ENCODE data around the gene MORN1.

Gene MORN1

GRCh38 chr1:2350911-2351655, 40.3 kb downstream of the MORN1 start:
- H3K9me3 Mint-ChIP-seq = no peaks in the 10 kb centered on the region
- no peaks in the 10 kb centered on the region for H3K36me3 Mint-ChIP-seq (ENCODE audit: low read depth)
- no peaks in the 10 kb centered on the region for H3K27me3 Mint-ChIP-seq
- H3K27ac Mint-ChIP-seq = no peak overlapping the region
- no peak overlapping the region for H3K4me3 Mint-ChIP-seq
- no peaks in the 10 kb centered on the region for H3K4me1 Mint-ChIP-seq (ENCODE audit: low read depth)

- H3K36me3 Mint-ChIP-seq (ENCODE audit: low read depth) = no peaks in the 10 kb centered on the region
- H3K4me3 Mint-ChIP-seq = no peak overlapping the region
- no peaks in the 10 kb centered on the region for H3K27me3 Mint-ChIP-seq
- H3K4me1 Mint-ChIP-seq (ENCODE audit: low read depth) = no peaks in the 10 kb centered on the region
- H3K9me3 Mint-ChIP-seq = no peaks in the 10 kb centered on the region
- H3K27ac Mint-ChIP-seq = no peak overlapping the region
Measured at GRCh38 chr1:2350501-2350900, 40.9 kb downstream of the MORN1 start.

- Mint-ChIP-seq H3K9me3 (no peaks in the 10 kb centered on the region), H3K4me1 (ENCODE audit: low read depth) (no peaks in the 10 kb centered on the region), H3K36me3 (ENCODE audit: low read depth) (no peaks in the 10 kb centered on the region), H3K27ac (no peak overlapping the region), H3K4me3 (no peak overlapping the region), H3K27me3 (no peaks in the 10 kb centered on the region)
Measured at GRCh38 chr1:2349806-2350205, 41.5 kb downstream of the MORN1 start.

GRCh38 chr1:2348346-2349325, 42.7 kb downstream of the MORN1 start:
- Mint-ChIP-seq H3K27ac (no peak overlapping the region), H3K27me3 (no peaks in the 10 kb centered on the region), H3K4me1 (ENCODE audit: low read depth) (no peaks in the 10 kb centered on the region), H3K4me3 (no peak overlapping the region), H3K36me3 (ENCODE audit: low read depth) (no peaks in the 10 kb centered on the region), H3K9me3 (no peaks in the 10 kb centered on the region)

GRCh38 chr1:2347896-2348295, 43.5 kb downstream of the MORN1 start:
- Mint-ChIP-seq H3K9me3 (no peaks in the 10 kb centered on the region), H3K27me3 (no peaks in the 10 kb centered on the region), H3K4me3 (no peak overlapping the region), H3K4me1 (ENCODE audit: low read depth) (no peaks in the 10 kb centered on the region), H3K27ac (no peak overlapping the region), H3K36me3 (ENCODE audit: low read depth) (no peaks in the 10 kb centered on the region)

GRCh38 chr1:2347409-2347785, 44.0 kb downstream of the MORN1 start:
- Mint-ChIP-seq H3K36me3 (ENCODE audit: low read depth) (no peaks in the 10 kb centered on the region), H3K4me1 (ENCODE audit: low read depth) (no peaks in the 10 kb centered on the region), H3K27ac (no peak overlapping the region), H3K4me3 (no peak overlapping the region), H3K27me3 (no peaks in the 10 kb centered on the region), H3K9me3 (no peaks in the 10 kb centered on the region)

- Mint-ChIP-seq H3K4me1 (ENCODE audit: low read depth) (no peaks in the 10 kb centered on the region), H3K9me3 (no peaks in the 10 kb centered on the region), H3K27ac (no peak overlapping the region), H3K27me3 (no peaks in the 10 kb centered on the region), H3K4me3 (no peak overlapping the region), H3K36me3 (ENCODE audit: low read depth) (no peaks in the 10 kb centered on the region)
Measured at GRCh38 chr1:2346691-2347408, 44.5 kb downstream of the MORN1 start.

- no peaks in the 10 kb centered on the region for H3K9me3 Mint-ChIP-seq
- H3K27ac Mint-ChIP-seq = no peak overlapping the region
- H3K27me3 Mint-ChIP-seq = no peaks in the 10 kb centered on the region
- H3K36me3 Mint-ChIP-seq (ENCODE audit: low read depth) = no peaks in the 10 kb centered on the region
- no peaks in the 10 kb centered on the region for H3K4me1 Mint-ChIP-seq (ENCODE audit: low read depth)
- H3K4me3 Mint-ChIP-seq = no peak overlapping the region
Measured at GRCh38 chr1:2345297-2346075, 45.9 kb downstream of the MORN1 start.

- Mint-ChIP-seq H3K9me3 (no peaks in the 10 kb centered on the region), H3K4me3 (no peak overlapping the region), H3K36me3 (ENCODE audit: low read depth) (no peaks in the 10 kb centered on the region), H3K27me3 (no peaks in the 10 kb centered on the region), H3K27ac (no peak overlapping the region), H3K4me1 (ENCODE audit: low read depth) (no peaks in the 10 kb centered on the region)
Measured at GRCh38 chr1:2344744-2345296, 46.5 kb downstream of the MORN1 start.

GRCh38 chr1:2344121-2344681, 47.2 kb downstream of the MORN1 start:
- no peaks in the 10 kb centered on the region for H3K4me1 Mint-ChIP-seq (ENCODE audit: low read depth)
- H3K27ac Mint-ChIP-seq = no peak overlapping the region
- H3K36me3 Mint-ChIP-seq (ENCODE audit: low read depth) = no peaks in the 10 kb centered on the region
- no peak overlapping the region for H3K4me3 Mint-ChIP-seq
- H3K9me3 Mint-ChIP-seq = no peaks in the 10 kb centered on the region
- H3K27me3 Mint-ChIP-seq = no peaks in the 10 kb centered on the region

- Mint-ChIP-seq H3K27ac (no peak overlapping the region), H3K4me3 (no peak overlapping the region)
Measured at GRCh38 chr1:2343023-2343935, 48.1 kb downstream of the MORN1 start.

GRCh38 chr1:2342384-2343022, 48.9 kb downstream of the MORN1 start:
- no peak overlapping the region for H3K27ac Mint-ChIP-seq
- no peaks in the 10 kb centered on the region for H3K27me3 Mint-ChIP-seq
- H3K4me3 Mint-ChIP-seq = no peak overlapping the region
- H3K9me3 Mint-ChIP-seq = no peaks in the 10 kb centered on the region
- no peaks in the 10 kb centered on the region for H3K36me3 Mint-ChIP-seq (ENCODE audit: low read depth)
- H3K4me1 Mint-ChIP-seq (ENCODE audit: low read depth) = no peaks in the 10 kb centered on the region

More at GRCh38 chr1:2343023-2343935, 48.1 kb downstream of the MORN1 start:
- H3K36me3 Mint-ChIP-seq (ENCODE audit: low read depth) = no peaks in the 10 kb centered on the region
- H3K4me1 Mint-ChIP-seq (ENCODE audit: low read depth) = no peaks in the 10 kb centered on the region
- H3K9me3 Mint-ChIP-seq = no peaks in the 10 kb centered on the region
- H3K27me3 Mint-ChIP-seq = no peaks in the 10 kb centered on the region

Measured in stimulated activated naive CD8-positive, alpha-beta T cell treated with anti-CD3 and anti-CD28 coated beads, Interleukin-15, Interleukin-2, amounts not matched to agents 100 ng/mL and 50 ng/mL, for 24 hours (primary cell).